ENCODE measurements around the gene PAXX.

PAXX gene

DNA sequence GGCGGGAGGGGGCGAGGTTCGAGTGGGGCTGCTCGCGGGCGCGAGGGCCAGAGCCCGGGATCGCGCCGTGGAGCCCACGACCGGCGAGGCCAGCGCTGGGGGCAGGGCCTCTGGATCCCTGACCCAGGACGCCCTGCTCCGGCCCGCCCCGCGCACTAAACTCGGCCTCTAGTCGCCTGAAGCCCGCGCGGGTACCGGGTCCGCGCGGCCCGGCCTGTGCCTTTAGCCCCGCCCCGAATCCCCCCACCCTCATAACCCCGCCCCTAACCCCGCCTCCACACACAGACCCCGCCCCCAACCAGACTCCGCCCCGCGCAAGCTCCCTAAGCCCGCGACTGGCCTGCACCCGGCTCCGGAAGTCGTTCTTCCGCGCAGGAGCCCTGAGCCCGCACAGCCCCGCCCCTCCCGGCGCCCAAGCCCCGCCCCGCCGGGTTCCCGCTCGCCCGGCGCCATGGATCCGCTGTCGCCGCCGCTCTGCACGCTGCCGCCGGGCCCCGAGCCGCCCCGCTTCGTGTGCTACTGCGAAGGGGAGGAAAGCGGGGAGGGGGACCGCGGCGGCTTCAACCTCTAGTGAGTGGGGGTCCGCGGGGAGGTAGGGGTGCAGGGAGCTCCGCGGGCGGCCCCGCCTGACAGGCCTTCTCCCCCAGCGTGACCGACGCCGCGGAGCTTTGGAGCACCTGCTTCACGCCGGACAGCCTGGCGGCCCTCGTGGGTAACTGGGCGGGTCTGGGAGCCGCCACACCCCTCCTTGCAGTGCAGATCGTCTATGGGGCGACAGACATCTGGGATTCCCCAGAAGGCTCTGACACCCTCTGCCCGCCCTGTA is at the start of gene PAXX:
PAXX (plus strand) TSS at position 430 of the 826 bp plus-strand sequence; CDS start at position 452, 22 bp downstream.
- peak; percentile 51 for DNase-seq

DNA sequence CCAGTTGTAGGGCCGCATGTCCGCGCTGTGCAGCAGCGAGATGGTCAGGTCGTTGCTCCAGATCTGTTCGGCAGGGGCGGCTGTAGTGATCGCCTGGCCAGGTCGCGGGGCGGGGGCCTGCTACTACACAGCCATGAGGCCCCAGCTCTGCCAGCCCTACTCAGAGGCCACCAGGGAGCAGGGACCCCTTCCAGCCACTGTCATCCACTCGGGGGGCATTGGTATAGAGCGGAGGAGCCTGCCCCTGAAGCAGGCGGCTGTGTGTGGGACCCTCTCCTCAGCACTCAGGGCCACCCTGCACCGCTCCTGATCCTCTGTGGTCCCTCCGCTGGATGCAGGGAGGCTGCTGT is 49.4 kb upstream of the PAXX start:
- no peak for DNase-seq

DNA sequence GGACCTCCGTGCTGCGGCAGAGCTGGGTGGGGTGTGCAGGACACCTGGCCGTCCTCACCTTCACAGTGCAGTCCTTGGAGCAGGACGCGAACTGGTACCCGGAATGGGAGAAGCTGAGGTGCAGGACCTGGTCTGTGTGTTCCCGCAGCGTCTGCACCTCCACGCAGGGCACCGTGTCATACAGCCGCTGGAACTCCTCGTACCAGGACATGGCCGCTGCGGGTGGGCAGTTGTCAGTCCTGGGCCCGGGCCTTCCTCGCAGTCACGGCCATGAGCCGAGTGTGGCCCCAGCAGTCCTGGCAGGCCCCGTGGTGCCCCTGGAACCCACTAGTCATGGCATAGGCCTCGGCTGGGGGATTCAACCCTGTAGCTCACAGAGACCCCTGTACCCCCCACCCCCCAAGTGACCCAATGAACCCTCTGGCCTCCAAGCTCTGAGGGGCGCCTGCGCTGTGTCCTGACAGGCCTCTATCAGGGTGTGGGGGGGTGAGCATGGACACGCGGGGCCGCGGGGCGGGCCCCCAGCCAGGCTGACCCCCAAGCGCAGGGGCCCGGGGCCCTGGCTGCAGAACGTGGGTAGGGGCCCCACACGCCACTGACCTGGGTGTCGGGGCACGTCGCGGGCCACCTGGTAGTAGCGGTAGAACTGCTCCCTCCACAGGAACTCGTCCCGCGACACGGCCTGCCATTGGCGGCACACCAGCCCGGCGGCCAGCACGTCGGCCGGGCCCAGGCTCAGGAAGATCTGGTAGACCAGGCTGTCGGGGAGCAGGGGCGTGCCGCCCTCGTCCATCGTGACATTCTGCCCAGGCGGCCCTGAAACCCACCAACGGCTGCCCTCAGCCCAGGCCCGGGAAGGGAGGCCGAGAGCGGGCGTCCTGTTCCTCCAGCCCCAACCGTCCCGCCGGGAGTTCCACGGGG is 48.7 kb upstream of the PAXX start:
- DNase-seq = no peak

- DNase-seq = no peak
Measured at GRCh38 chr9:136944212-136944518, 48.1 kb upstream of the PAXX start.

GRCh38 chr9:136944519-136945332 is 47.5 kb upstream of the PAXX start, which contains the start of the genes C8G and FBXW5:
TSS of gene C8G (plus strand) at chr9:136945243. CDS start at chr9:136945321, 78 bp downstream.
TSS of gene FBXW5 (minus strand) at chr9:136944738. CDS start at chr9:136944083, 655 bp downstream.
- peak; percentile 70 for DNase-seq

GRCh38 chr9:136945333-136946227 is 46.6 kb upstream of the PAXX start:
- no peak for DNase-seq

DNA sequence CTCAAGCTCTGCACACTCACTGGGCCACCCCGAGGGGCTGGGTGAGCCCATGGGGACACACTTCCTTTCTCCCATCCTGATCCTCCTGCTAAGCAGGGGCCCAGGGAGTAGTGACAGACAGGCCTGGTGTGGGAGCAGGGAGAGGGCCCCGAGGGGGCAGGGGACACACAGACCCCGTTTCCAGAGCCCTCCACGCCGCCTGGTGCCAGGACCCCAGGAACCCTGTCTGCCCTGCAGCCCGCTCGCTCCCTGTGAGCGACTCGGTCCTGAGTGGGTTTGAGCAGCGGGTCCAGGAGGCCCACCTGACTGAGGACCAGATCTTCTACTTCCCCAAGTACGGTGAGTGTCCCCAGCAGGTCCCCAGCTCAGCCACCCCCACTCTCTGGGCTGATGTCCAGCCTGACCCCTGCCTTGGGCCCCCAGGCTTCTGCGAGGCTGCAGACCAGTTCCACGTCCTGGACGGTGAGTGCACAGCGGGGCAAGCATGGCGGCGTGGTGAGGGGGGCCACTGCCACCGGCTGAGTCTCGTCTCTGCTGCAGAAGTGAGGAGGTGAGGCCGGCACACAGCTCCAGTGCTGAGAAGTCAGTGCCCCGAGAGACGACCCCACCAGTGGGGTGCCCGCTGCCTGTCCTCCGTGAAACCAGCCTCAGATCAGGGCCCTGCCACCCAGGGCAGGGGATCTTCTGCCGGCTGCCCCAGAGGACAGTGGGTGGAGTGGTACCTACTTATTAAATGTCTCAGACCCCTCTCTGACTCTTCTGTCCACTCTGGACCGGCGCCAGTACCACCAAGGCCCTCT is 45.8 kb upstream of the PAXX start:
- no peak for DNase-seq

DNA sequence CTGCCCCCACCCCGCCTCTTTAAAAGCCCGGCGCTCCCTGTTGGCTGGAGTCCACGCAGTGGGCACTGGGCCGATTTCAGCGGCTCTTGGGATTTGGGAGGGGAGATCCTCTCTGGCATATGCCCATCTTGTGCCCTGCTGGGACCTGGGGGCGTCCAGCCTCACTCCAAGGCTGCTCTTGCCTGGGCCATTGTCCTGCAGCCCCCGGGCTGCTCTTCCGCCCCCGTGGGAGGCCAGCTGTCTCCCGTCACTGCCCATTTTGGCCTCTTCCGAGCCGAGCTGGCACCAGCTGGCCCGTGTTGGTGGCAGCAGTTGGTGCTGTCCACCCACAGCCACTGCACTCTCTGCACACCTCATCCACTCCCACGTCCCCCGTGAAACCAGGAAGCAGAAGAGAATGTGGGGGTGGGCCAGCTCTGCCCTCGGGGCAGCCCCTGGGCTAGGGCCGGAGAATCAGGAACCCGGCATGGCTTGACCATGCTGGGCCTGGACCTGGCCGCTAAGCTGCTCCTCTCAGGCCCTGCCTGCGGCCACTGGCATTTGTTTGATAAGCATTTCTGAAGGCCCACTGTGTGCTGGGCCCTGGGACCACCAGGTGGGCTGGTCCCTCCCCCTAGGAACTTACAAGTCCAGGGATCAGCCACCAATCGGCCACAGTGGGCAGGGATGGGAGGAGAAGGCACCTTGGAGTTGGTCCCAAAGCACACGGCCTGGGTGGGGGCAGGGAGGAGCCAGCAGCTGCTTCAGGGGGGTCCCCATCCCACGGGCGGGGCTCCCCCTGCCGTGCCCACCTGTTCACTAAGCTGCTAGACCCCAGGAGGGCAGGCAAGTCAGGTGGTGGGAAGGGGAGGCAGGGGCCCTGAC is 45.0 kb upstream of the PAXX start:
- no peak for DNase-seq

- DNase-seq = no peak
Measured at GRCh38 chr9:136947955-136948510, 44.2 kb upstream of the PAXX start.

DNA sequence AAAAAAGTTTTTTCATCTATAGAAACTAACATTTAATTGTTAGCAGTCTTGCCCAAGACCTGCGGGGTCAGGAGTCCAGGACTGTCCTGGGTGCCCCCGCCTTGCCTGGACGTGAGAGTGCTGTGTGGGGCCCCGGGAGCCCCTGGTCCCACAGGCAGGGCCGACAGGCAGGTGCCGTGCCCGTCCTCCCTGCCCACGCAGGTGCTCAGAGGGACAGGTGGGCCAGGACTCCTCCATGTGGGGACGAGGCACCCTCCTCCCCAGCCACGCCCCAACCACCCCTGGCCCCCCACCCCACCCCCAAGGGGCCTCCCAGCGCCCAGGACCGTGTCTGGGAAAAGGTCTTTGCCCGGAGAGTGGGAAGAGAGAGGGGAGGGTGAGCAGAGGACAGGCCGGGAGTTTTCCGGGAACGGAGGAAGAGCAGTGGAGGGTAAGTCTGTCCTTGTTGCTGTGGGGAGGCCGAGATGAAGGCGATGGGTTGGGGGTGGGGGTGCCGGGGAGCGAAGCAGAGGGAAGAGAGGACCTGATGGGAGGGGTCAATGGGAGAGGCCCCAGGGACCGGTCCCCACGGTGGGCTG is 42.9 kb upstream of the PAXX start:
- no peak for DNase-seq

DNA sequence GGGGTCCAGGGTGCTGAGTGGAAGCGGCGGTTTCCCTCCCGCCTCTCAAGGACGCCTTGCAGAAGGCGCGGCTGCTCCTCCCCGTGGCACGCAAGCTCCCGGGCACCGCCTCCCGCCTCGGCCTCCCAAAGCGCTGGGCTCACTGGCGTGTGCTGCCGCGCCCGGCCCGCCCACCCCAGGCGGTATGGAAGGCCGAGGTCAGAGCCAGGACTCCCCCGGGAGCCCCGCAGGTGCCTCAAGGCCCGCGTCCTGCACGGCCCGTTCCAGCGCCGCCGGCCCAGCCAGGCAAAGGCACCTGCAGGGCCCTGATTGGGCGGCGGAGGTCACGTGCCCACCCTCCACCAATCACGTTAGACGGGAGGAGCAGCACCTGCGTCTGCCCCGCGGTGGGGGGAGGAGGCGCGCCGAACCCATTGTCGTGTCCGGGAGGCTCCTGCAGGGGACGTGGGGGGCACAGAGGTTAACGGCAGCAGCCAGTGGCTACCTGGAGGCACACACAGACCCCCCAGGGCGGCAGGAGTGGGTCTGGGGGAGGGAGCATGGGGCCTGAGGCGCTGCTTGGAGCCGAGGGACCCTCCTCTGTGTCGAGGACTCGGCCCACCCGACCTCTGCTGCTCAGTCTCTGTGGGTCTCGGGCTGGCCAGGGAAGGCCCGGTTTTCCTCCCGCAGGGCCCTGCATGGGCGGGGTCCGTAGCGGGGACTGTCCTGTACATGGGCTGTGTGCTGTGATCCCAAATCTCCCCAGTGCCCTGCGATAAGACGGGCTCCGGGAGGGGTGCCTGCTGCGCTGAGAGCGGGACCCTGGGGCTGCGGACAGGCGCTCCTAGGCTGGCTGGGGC is 42.2 kb upstream of the PAXX start:
- peak; percentile 75 for DNase-seq

GRCh38 chr9:136950656-136951276 is 41.5 kb upstream of the PAXX start:
- no peak for DNase-seq

- no peak for DNase-seq
Measured at GRCh38 chr9:136951541-136952320, 40.5 kb upstream of the PAXX start, which contains the start of gene LCN12. TSS of gene LCN12 (plus strand) at chr9:136952273. CDS start at chr9:136952328, 55 bp downstream.

DNA sequence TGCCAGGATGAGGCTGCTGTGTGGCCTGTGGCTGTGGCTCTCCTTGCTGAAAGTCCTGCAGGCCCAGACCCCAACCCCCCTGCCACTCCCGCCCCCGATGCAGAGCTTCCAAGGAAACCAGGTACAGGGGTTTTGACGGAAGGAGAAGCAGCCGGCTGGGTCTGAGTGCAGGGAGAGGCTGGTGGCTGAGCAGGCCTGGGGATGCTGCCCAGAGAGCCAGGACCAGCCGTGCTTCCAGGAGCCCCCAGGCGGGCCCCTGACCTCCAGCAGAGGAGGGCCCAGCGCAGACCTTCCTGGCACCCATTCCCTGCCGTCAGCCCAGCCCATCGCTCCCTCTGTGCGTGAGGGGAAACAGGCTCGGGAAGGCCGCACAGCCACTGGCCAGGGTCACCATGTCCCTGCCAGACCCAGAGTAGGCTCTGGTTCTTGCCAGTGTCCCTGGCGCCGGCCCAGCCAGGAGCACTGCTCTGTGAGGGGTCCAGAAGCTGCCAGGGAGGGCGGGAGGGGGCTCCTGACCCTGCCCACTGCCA is 39.8 kb upstream of the PAXX start:
- DNase-seq = no peak

GRCh38 chr9:136952876-136953770 is 39.1 kb upstream of the PAXX start:
- DNase-seq = no peak
